ENCODE data around the gene FAM168A. TPM values are rescaled to one million over a fixed set of nuclear protein-coding genes. Genes with fewer than 3 reads are reported as not detected.

FAM168A gene
- total RNA-seq, 2 donors from 2014 or later: 34.0 to 36.0 TPM

- Histone ChIP-seq H3K9me3 (no peaks in the 10 kb centered on the region), H3K36me3 (no peaks in the 10 kb centered on the region), H3K27me3 (replicated peaks; ENCODE audit: insufficient read depth) (no peaks in the 10 kb centered on the region), H3K4me3 (no peak overlapping the region), H3K4me1 (ENCODE audit: control insufficient read depth in 1 of 2, low read depth in 2 of 2) (peaks cover 0 to 7% of the 10 kb centered on the region in 2 donors), H3K27ac (no peak overlapping the region)
- no peak for TF ChIP-seq CTCF (IDR thresholded peaks at IDR 0.05)
- ATAC-seq (ENCODE audit: insufficient number of reproducible peaks, low FRiP score, low read depth) (no peak), DNase-seq (ENCODE audit: low spot score) (no peak)
These were observed 30.7 kb downstream of the FAM168A start for GRCh38 chr11:73566977-73567755.

- no peak overlapping the region for H3K27ac ChIP-seq
- H3K36me3 ChIP-seq: no peaks in the 10 kb centered on the region
- H3K4me1 ChIP-seq (ENCODE audit: control insufficient read depth in 1 of 2, low read depth in 2 of 2): peaks cover 0 to 7% of the 10 kb centered on the region in 2 donors
- no peaks in the 10 kb centered on the region for H3K9me3 ChIP-seq
- no peaks in the 10 kb centered on the region for H3K27me3 ChIP-seq (replicated peaks; ENCODE audit: insufficient read depth)
- H3K4me3 ChIP-seq: no peak overlapping the region
- DNase-seq (ENCODE audit: low spot score) (no peak), ATAC-seq (ENCODE audit: insufficient number of reproducible peaks, low FRiP score, low read depth) (no peak)
- TF ChIP-seq CTCF (IDR thresholded peaks at IDR 0.05): no peak
These were observed 31.5 kb downstream of the FAM168A start for GRCh38 chr11:73566422-73566821.

- no peaks in the 10 kb centered on the region for H3K36me3 ChIP-seq
- no peak for TF ChIP-seq CTCF (IDR thresholded peaks at IDR 0.05)
- no peaks in the 10 kb centered on the region for H3K9me3 ChIP-seq
- H3K27me3 ChIP-seq (replicated peaks; ENCODE audit: insufficient read depth): no peaks in the 10 kb centered on the region
- DNase-seq (ENCODE audit: low spot score): no peak
- ATAC-seq (ENCODE audit: insufficient number of reproducible peaks, low FRiP score, low read depth): no peak
- no peak overlapping the region for H3K4me3 ChIP-seq
- H3K4me1 ChIP-seq (ENCODE audit: control insufficient read depth in 1 of 2, low read depth in 2 of 2): peaks cover 0 to 7% of the 10 kb centered on the region in 2 donors
- H3K27ac ChIP-seq: no peak overlapping the region
These were observed 32.1 kb downstream of the FAM168A start for GRCh38 chr11:73565804-73566203.

- Histone ChIP-seq H3K4me1 (ENCODE audit: control insufficient read depth in 1 of 2, low read depth in 2 of 2) (peaks cover 0 to 7% of the 10 kb centered on the region in 2 donors), H3K4me3 (no peak overlapping the region), H3K27ac (no peak overlapping the region), H3K9me3 (no peaks in the 10 kb centered on the region), H3K36me3 (no peaks in the 10 kb centered on the region), H3K27me3 (replicated peaks; ENCODE audit: insufficient read depth) (no peaks in the 10 kb centered on the region)
- ATAC-seq (ENCODE audit: insufficient number of reproducible peaks, low FRiP score, low read depth): no peak
- DNase-seq (ENCODE audit: low spot score): no peak
- TF ChIP-seq CTCF (IDR thresholded peaks at IDR 0.05): no peak
These were observed 33.0 kb downstream of the FAM168A start for GRCh38 chr11:73564903-73565302.

GRCh38 chr11:73563539-73564200 lies 34.2 kb downstream of the FAM168A start:
- Histone ChIP-seq H3K36me3 (no peaks in the 10 kb centered on the region), H3K27ac (no peak overlapping the region), H3K4me3 (no peak overlapping the region), H3K27me3 (replicated peaks; ENCODE audit: insufficient read depth) (no peaks in the 10 kb centered on the region), H3K9me3 (no peaks in the 10 kb centered on the region), H3K4me1 (ENCODE audit: control insufficient read depth in 1 of 2, low read depth in 2 of 2) (peaks cover 0 to 7% of the 10 kb centered on the region in 2 donors)
- DNase-seq (ENCODE audit: low spot score) (no peak), ATAC-seq (ENCODE audit: insufficient number of reproducible peaks, low FRiP score, low read depth) (no peak)
- no peak for TF ChIP-seq CTCF (IDR thresholded peaks at IDR 0.05)
